ENCODE results near the gene LY6G6F. TPM values are rescaled to one million over a fixed set of nuclear protein-coding genes. Genes with fewer than 3 reads are reported as not detected.

Gene LY6G6F
- polyA plus RNA-seq, 1 of the 3 experiments (the other 2 are of a cell fraction), result not detected

GRCh38 chr6:31691078-31691463 is 15.6 kb upstream of the LY6G6F start:
- H3K36me3 ChIP-seq (replicated peaks in 1 of 2; ENCODE audit: control insufficient read depth in 1 of 2, insufficient read depth in 2 of 2, low read length in 1 of 2), result peaks cover 18 to 56% of the 10 kb centered on the region in 2 experiments
- CTCF ChIA-PET, result interaction anchor here (1.1 to 4.5 kb wide), 6 partner anchors 9 to 139 kb away, joined by 4 to 29 read pairs (median 7); partner anchors contain the start of genes C6orf47, LY6G5C and VARS1
- H2AFZ ChIP-seq (ENCODE audit: low read depth), result no peak overlapping the region
- DNase-seq, result no peak
- whole genome bisulfite sequencing (ENCODE audit: low lambda C conversion rate), result 97% methylated on average over 6 of the region's 6 CpGs
- no peaks in the 10 kb centered on the region for H3K9me2 ChIP-seq
- no peaks in the 10 kb centered on the region for H3K27me3 ChIP-seq (ENCODE audit: insufficient read depth)
- no peaks in the 10 kb centered on the region for H3F3A ChIP-seq (replicated peaks; ENCODE audit: insufficient read depth)
- no peaks in the 10 kb centered on the region for H3K4me1 ChIP-seq (ENCODE audit: control insufficient read depth in 1 of 2, insufficient read depth in 2 of 2, low read depth in 1 of 2, low read length in 1 of 2)
- H3K9me3 ChIP-seq, result no peaks in the 10 kb centered on the region
- no peaks in the 10 kb centered on the region for H3K79me2 ChIP-seq (ENCODE audit: insufficient read depth)
- H3K9ac ChIP-seq, result no peak overlapping the region
- POLR2A ChIA-PET, result no interaction called here
- H4K20me1 ChIP-seq (ENCODE audit: insufficient read depth), result no peaks in the 10 kb centered on the region
- no peak for TF ChIP-seq MAX (IDR thresholded peaks at IDR 0.05; ENCODE audit: low read depth)
- TF ChIP-seq TEAD4 (IDR thresholded peaks at IDR 0.05; ENCODE audit: borderline replicate concordance, insufficient read depth), result no peak
- TF ChIP-seq USF1 (IDR thresholded peaks at IDR 0.05; ENCODE audit: borderline replicate concordance, low read depth), result no peak
- no peak overlapping the region for H3K4me2 ChIP-seq
- no peak overlapping the region for H3K27ac ChIP-seq (ENCODE audit: low read depth in 2 of 2, low read length in 1 of 2)
- H3K4me3 ChIP-seq (ENCODE audit: low read depth in 2 of 2, low read length in 1 of 2), result no peak overlapping the region

- CTCF ChIA-PET, result interaction anchor here (1.2 to 4.5 kb wide), 4 partner anchors 8 to 139 kb away, joined by 3 to 29 read pairs (median 8); partner anchors contain the start of gene LY6G5C
- Histone ChIP-seq H3K4me3 (ENCODE audit: low read depth in 2 of 2, low read length in 1 of 2) (no peak overlapping the region), H3K27me3 (ENCODE audit: insufficient read depth) (no peaks in the 10 kb centered on the region), H2AFZ (ENCODE audit: low read depth) (no peak overlapping the region), H3K9me2 (no peaks in the 10 kb centered on the region), H4K20me1 (ENCODE audit: insufficient read depth) (no peaks in the 10 kb centered on the region), H3K4me2 (no peak overlapping the region), H3F3A (replicated peaks; ENCODE audit: insufficient read depth) (no peaks in the 10 kb centered on the region), H3K9me3 (no peaks in the 10 kb centered on the region), H3K4me1 (ENCODE audit: control insufficient read depth in 1 of 2, insufficient read depth in 2 of 2, low read depth in 1 of 2, low read length in 1 of 2) (no peaks in the 10 kb centered on the region), H3K79me2 (ENCODE audit: insufficient read depth) (no peaks in the 10 kb centered on the region), H3K27ac (ENCODE audit: low read depth in 2 of 2, low read length in 1 of 2) (no peak overlapping the region), H3K36me3 (replicated peaks in 1 of 2; ENCODE audit: control insufficient read depth in 1 of 2, insufficient read depth in 2 of 2, low read length in 1 of 2) (peaks cover 22 to 53% of the 10 kb centered on the region in 2 experiments), H3K9ac (no peak overlapping the region)
- POLR2A ChIA-PET, result no interaction called here
- 97% methylated on average over 9 of the region's 12 CpGs for WGBS (ENCODE audit: low lambda C conversion rate)
- DNase-seq, result no peak
- no peak for TF ChIP-seq REST (IDR thresholded peaks at IDR 0.05; ENCODE audit: low read depth, low read length)
- no peak for TF ChIP-seq IRF3 (IDR thresholded peaks at IDR 0.05; ENCODE audit: low read depth, low read length)
- TF ChIP-seq MXI1 (IDR thresholded peaks at IDR 0.05; ENCODE audit: low read depth, low read length), result no peak
- TF ChIP-seq TEAD4 (IDR thresholded peaks at IDR 0.05; ENCODE audit: borderline replicate concordance, insufficient read depth), result no peak
- no peak for TF ChIP-seq TCF12 (IDR thresholded peaks at IDR 0.05)
- no peak for TF ChIP-seq SIN3A (IDR thresholded peaks at IDR 0.05; ENCODE audit: borderline replicate concordance, low read depth, low read length)
- TF ChIP-seq FOXJ3 (CRISPR knock-in tag; IDR thresholded peaks at IDR 0.05), result no peak
- no peak for TF ChIP-seq RXRA (IDR thresholded peaks at IDR 0.05; ENCODE audit: borderline replicate concordance, low read depth)
- no peak for TF ChIP-seq YY1 (IDR thresholded peaks at IDR 0.05; ENCODE audit: low read depth)
- no peak for TF ChIP-seq ZBTB33 (IDR thresholded peaks at IDR 0.05; ENCODE audit: borderline replicate concordance, low read depth)
- TF ChIP-seq MEF2A (IDR thresholded peaks at IDR 0.05; ENCODE audit: borderline replicate concordance, low read depth), result no peak
- TF ChIP-seq FOXM1 (IDR thresholded peaks at IDR 0.05; ENCODE audit: low read depth), result no peak
- TF ChIP-seq RCOR1 (IDR thresholded peaks at IDR 0.05; ENCODE audit: low read length), result no peak
- TF ChIP-seq EP300 (IDR thresholded peaks at IDR 0.05; ENCODE audit: borderline replicate concordance in 1 of 2, low read depth in 1 of 2, low read length in 1 of 2), result no peak
- TF ChIP-seq RAD21 (IDR thresholded peaks at IDR 0.05; ENCODE audit: low read length), result no peak
- TF ChIP-seq USF1 (IDR thresholded peaks at IDR 0.05; ENCODE audit: borderline replicate concordance, low read depth), result no peak
These were observed 15.0 kb upstream of the LY6G6F start for GRCh38 chr6:31691564-31692108.
